ENCODE data around the gene ANKS6.
"Not testable (repeated sequence)": the region's sequence is repeated elsewhere in the genome, so short reads cannot be mapped to it uniquely, and the experiment has no call there.

ANKS6 gene

GRCh38 chr9:98690686-98691085, 105.7 kb downstream of the ANKS6 start:
- no peak for DNase-seq

DNA sequence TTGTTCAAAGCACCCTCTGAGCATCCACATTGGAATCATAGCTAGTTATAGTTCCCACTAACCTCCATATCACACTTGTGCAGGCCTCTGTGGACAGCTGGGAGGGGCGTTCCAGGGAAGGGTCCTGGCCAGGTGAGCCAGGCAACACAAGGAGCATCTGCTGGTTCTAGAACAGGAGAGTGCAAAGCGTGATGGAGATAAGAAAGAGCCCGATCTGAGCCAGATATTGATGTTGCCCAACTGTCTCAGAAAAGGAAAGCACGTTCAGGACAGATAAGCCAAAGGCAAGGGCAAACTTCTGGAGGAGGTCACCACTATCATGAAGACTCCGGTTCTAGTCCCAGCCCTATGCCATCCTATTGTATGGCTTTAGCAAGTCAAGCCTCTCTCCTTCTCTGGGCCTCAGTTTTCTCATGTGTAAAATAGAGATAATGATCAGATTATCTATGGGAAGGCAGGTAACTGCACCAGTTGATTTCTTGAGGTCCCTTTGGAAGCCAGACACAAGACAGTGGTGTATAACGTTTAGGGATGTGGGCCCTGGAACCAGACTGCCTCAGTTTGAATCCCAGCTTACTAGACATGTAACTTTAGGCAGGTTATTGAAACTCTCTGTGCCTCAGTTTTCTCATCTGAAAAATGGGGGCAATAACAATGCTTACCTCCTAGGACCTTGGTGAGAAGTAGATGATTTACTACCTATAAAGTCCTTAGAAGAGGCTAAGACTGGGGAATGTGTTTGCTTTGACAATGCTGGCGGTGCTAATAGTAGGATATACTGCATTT, 107.5 kb downstream of the ANKS6 start:
- DNase-seq = no peak

DNA sequence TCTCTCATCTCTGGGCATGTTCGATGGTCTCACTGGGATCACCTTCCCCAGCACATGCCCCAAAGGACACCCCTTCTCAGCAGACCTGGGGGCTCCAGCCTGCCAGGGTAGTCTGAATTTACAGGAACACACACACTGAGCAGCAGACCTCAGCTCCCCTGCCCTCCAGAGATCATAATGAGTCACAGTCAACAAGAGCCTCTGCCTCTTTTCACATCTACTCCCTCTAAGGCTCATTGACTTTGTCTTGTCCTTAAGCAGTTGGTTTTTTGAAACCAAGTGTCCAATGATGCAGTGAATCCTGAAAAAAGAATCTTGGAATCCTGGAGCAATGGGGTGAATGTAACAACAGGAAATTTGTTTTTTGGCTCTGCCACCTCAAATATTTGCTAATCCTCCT, 108.4 kb downstream of the ANKS6 start:
- no peak for DNase-seq

DNA sequence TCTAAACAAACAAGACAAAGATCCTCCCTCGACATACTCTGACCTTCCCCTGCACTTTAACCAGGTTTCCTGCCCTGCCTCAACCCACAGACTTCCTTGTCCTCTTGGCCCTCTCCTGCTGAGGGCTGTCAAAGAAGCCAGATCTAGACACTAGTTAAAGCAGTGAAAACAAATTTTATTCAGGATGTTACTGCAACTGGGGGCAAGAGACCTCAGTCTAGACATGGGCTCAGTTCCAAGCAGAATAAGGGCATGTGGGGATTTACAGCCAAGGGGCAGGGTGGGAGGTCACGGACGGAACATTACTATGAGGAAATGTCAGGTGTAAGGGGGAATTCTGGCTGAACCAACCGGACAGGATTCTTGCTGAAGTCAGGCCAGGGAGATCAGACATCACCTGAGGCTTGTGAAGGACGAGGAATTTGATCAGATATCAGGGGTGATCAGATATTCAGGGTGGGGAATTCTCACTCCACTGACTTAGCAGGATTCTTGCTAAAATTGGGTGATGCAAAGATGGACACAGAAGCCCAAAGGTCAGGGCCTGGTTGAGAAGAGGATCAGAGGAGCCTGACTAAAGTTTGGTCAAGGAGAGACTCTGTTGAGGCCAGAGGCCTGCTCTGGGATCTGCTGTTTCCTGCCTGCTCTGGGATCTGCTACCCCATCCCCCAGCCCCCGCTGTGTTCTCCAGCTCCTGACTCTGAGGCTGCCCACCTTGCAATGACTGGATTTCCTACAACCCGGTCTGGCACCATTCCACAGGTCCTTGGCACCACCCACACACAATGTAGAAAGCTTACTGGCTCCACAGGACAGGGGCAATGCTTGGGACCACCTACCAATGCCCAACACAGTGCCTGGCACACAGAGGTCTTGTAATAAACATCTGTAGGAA, 109.1 kb downstream of the ANKS6 start:
- DNase-seq = peak; percentile 27

GRCh38 chr9:98684816-98685215, 111.5 kb downstream of the ANKS6 start:
- DNase-seq = not testable (repeated sequence)

All from GDM1 (cell line).